ENCODE data around the gene THSD4.

The THSD4 gene

GRCh38 chr15:71330638-71331162 lies 215.4 kb downstream of the THSD4 start:
- no peak for DNase-seq (ENCODE audit: low read depth)

GRCh38 chr15:71331173-71331572 lies 215.9 kb downstream of the THSD4 start:
- DNase-seq (ENCODE audit: low read depth), result no peak

- DNase-seq (ENCODE audit: low read depth), result no peak
Observed at GRCh38 chr15:71332431-71333004, 217.2 kb downstream of the THSD4 start.

GRCh38 chr15:71333136-71333700 lies 217.9 kb downstream of the THSD4 start:
- DNase-seq (ENCODE audit: low read depth), result no peak

GRCh38 chr15:71333839-71334238 lies 218.6 kb downstream of the THSD4 start:
- no peak for DNase-seq (ENCODE audit: low read depth)

- no peak for DNase-seq (ENCODE audit: low read depth)
Observed at GRCh38 chr15:71334434-71334833, 219.2 kb downstream of the THSD4 start.

- DNase-seq (ENCODE audit: low read depth), result no peak
Observed at GRCh38 chr15:71334873-71335272, 219.6 kb downstream of the THSD4 start.

- no peak for DNase-seq (ENCODE audit: low read depth)
Observed at GRCh38 chr15:71335591-71335990, 220.3 kb downstream of the THSD4 start.

GRCh38 chr15:71336671-71337070 lies 221.4 kb downstream of the THSD4 start:
- no peak for DNase-seq (ENCODE audit: low read depth)

GRCh38 chr15:71337197-71337845 lies 222.1 kb downstream of the THSD4 start:
- DNase-seq (ENCODE audit: low read depth), result no peak

GRCh38 chr15:71338265-71338664 lies 223.0 kb downstream of the THSD4 start:
- DNase-seq (ENCODE audit: low read depth), result no peak

GRCh38 chr15:71338827-71339542 lies 223.7 kb downstream of the THSD4 start:
- no peak for DNase-seq (ENCODE audit: low read depth)

- no peak for DNase-seq (ENCODE audit: low read depth)
Observed at GRCh38 chr15:71341811-71342550, 226.7 kb downstream of the THSD4 start.

GRCh38 chr15:71342658-71343057 lies 227.4 kb downstream of the THSD4 start:
- no peak for DNase-seq (ENCODE audit: low read depth)

GRCh38 chr15:71344316-71344715 lies 229.0 kb downstream of the THSD4 start:
- no peak for DNase-seq (ENCODE audit: low read depth)

GRCh38 chr15:71345186-71345585 lies 229.9 kb downstream of the THSD4 start:
- no peak for DNase-seq (ENCODE audit: low read depth)

- no peak for DNase-seq (ENCODE audit: low read depth)
Observed at GRCh38 chr15:71346464-71346863, 231.2 kb downstream of the THSD4 start.

- no peak for DNase-seq (ENCODE audit: low read depth)
Observed at GRCh38 chr15:71348597-71348996, 233.3 kb downstream of the THSD4 start.

GRCh38 chr15:71349336-71349735 lies 234.1 kb downstream of the THSD4 start:
- DNase-seq (ENCODE audit: low read depth), result no peak

- no peak for DNase-seq (ENCODE audit: low read depth)
Observed at GRCh38 chr15:71349736-71350526, 234.7 kb downstream of the THSD4 start.

GRCh38 chr15:71350622-71351378 lies 235.5 kb downstream of the THSD4 start:
- no peak for DNase-seq (ENCODE audit: low read depth)
